ENCODE results near the gene MAP10.

MAP10 gene

GRCh38 chr1:232798920-232799319 is 6.3 kb upstream of the MAP10 start:
- Histone ChIP-seq H2AK5ac (ENCODE audit: low read length) (no peak overlapping the region), H3K27me3 (ENCODE audit: insufficient read depth, low read length) (no peaks in the 10 kb centered on the region), H4K8ac (ENCODE audit: low read depth, low read length) (no peak overlapping the region), H2AFZ (ENCODE audit: insufficient read depth, low read length, poor library complexity) (no peak overlapping the region), H3K79me2 (ENCODE audit: control insufficient read depth, insufficient read depth, low read length, poor library complexity) (no peaks in the 10 kb centered on the region), H3K4me1 (ENCODE audit: control insufficient read depth in 1 of 2, insufficient read depth in 2 of 2, low read length in 2 of 2) (no peaks in the 10 kb centered on the region), H3K27ac (ENCODE audit: low read depth, low read length) (no peak overlapping the region), H3K4me3 (ENCODE audit: low read depth, low read length) (no peak overlapping the region), H4K91ac (ENCODE audit: low read depth, low read length) (no peak overlapping the region), H3K79me1 (ENCODE audit: low read length) (no peaks in the 10 kb centered on the region), H3K4ac (ENCODE audit: low read depth, low read length) (no peak overlapping the region), H3K4me2 (ENCODE audit: low read length) (no peak overlapping the region), H3K36me3 (ENCODE audit: control insufficient read depth in 1 of 2, insufficient read depth in 2 of 2, low read length in 2 of 2) (no peaks in the 10 kb centered on the region), H2BK120ac (ENCODE audit: insufficient read depth, low read length, poor library complexity) (no peak overlapping the region), H3K18ac (ENCODE audit: low read length) (no peak overlapping the region), H3K23ac (ENCODE audit: low read length) (no peak overlapping the region), H4K12ac (ENCODE audit: low read depth, low read length) (no peak overlapping the region), H2BK5ac (ENCODE audit: low read depth, low read length, poor library complexity) (no peak overlapping the region), H3K9ac (ENCODE audit: low read length) (no peak overlapping the region), H2BK12ac (ENCODE audit: low read length) (no peak overlapping the region), H3K14ac (ENCODE audit: low read length) (no peak overlapping the region), H3K9me3 (ENCODE audit: insufficient read depth, low read depth, low read length) (no peaks in the 10 kb centered on the region)
- no CpG with 5 or more reads among the region's 2 CpGs for WGBS (ENCODE audit: extremely low coverage, insufficient coverage, insufficient read length)
- no peak for DNase-seq

- no peak overlapping the region for H3K18ac ChIP-seq (ENCODE audit: low read length)
- H3K4me1 ChIP-seq (ENCODE audit: control insufficient read depth in 1 of 2, insufficient read depth in 2 of 2, low read length in 2 of 2): peaks cover 0 to 2% of the 10 kb centered on the region in 2 experiments
- peak overlapping the region; percentile 73 for H3K4me2 ChIP-seq (ENCODE audit: low read length)
- no peak overlapping the region for H2AK5ac ChIP-seq (ENCODE audit: low read length)
- no peak overlapping the region for H3K23ac ChIP-seq (ENCODE audit: low read length)
- no peak overlapping the region for H3K9ac ChIP-seq (ENCODE audit: low read length)
- no CpG with 5 or more reads among the region's 3 CpGs for WGBS (ENCODE audit: extremely low coverage, insufficient coverage, insufficient read length)
- H3K9me3 ChIP-seq (ENCODE audit: insufficient read depth, low read depth, low read length): no peaks in the 10 kb centered on the region
- no peak for DNase-seq
- H3K14ac ChIP-seq (ENCODE audit: low read length): no peak overlapping the region
- H3K36me3 ChIP-seq (ENCODE audit: control insufficient read depth in 1 of 2, insufficient read depth in 2 of 2, low read length in 2 of 2): no peaks in the 10 kb centered on the region
- no peak overlapping the region for H2BK5ac ChIP-seq (ENCODE audit: low read depth, low read length, poor library complexity)
- no peak overlapping the region for H3K27ac ChIP-seq (ENCODE audit: low read depth, low read length)
- H4K12ac ChIP-seq (ENCODE audit: low read depth, low read length): no peak overlapping the region
- no peak overlapping the region for H3K4me3 ChIP-seq (ENCODE audit: low read depth, low read length)
- peaks cover 7% of the 10 kb centered on the region for H3K79me1 ChIP-seq (ENCODE audit: low read length)
- no peak overlapping the region for H4K91ac ChIP-seq (ENCODE audit: low read depth, low read length)
- peak overlapping the region; percentile 95 for H4K8ac ChIP-seq (ENCODE audit: low read depth, low read length)
- no peaks in the 10 kb centered on the region for H3K27me3 ChIP-seq (ENCODE audit: insufficient read depth, low read length)
- H2BK12ac ChIP-seq (ENCODE audit: low read length): no peak overlapping the region
- H2AFZ ChIP-seq (ENCODE audit: insufficient read depth, low read length, poor library complexity): no peak overlapping the region
- peaks cover 7% of the 10 kb centered on the region for H3K79me2 ChIP-seq (ENCODE audit: control insufficient read depth, insufficient read depth, low read length, poor library complexity)
- H3K4ac ChIP-seq (ENCODE audit: low read depth, low read length): no peak overlapping the region
- H2BK120ac ChIP-seq (ENCODE audit: insufficient read depth, low read length, poor library complexity): no peak overlapping the region
Observed at GRCh38 chr1:232806186-232806510, 932 bp downstream of the MAP10 start.

- DNase-seq: no peak
- no peak overlapping the region for H3K4ac ChIP-seq (ENCODE audit: low read depth, low read length)
- H3K79me1 ChIP-seq (ENCODE audit: low read length): peaks cover under 1% of the 10 kb centered on the region
- H3K4me2 ChIP-seq (ENCODE audit: low read length): no peak overlapping the region
- no peak overlapping the region for H2BK5ac ChIP-seq (ENCODE audit: low read depth, low read length, poor library complexity)
- no peak overlapping the region for H3K9ac ChIP-seq (ENCODE audit: low read length)
- H3K18ac ChIP-seq (ENCODE audit: low read length): no peak overlapping the region
- H4K91ac ChIP-seq (ENCODE audit: low read depth, low read length): no peak overlapping the region
- H4K8ac ChIP-seq (ENCODE audit: low read depth, low read length): no peak overlapping the region
- H3K27me3 ChIP-seq (ENCODE audit: insufficient read depth, low read length): no peaks in the 10 kb centered on the region
- H3K79me2 ChIP-seq (ENCODE audit: control insufficient read depth, insufficient read depth, low read length, poor library complexity): peaks cover under 1% of the 10 kb centered on the region
- no peak overlapping the region for H2BK120ac ChIP-seq (ENCODE audit: insufficient read depth, low read length, poor library complexity)
- no peaks in the 10 kb centered on the region for H3K4me1 ChIP-seq (ENCODE audit: control insufficient read depth in 1 of 2, insufficient read depth in 2 of 2, low read length in 2 of 2)
- no peak overlapping the region for H2BK12ac ChIP-seq (ENCODE audit: low read length)
- no peak overlapping the region for H3K14ac ChIP-seq (ENCODE audit: low read length)
- H3K4me3 ChIP-seq (ENCODE audit: low read depth, low read length): no peak overlapping the region
- no peaks in the 10 kb centered on the region for H3K9me3 ChIP-seq (ENCODE audit: insufficient read depth, low read depth, low read length)
- H4K12ac ChIP-seq (ENCODE audit: low read depth, low read length): no peak overlapping the region
- no peak overlapping the region for H2AFZ ChIP-seq (ENCODE audit: insufficient read depth, low read length, poor library complexity)
- no peak overlapping the region for H3K27ac ChIP-seq (ENCODE audit: low read depth, low read length)
- H2AK5ac ChIP-seq (ENCODE audit: low read length): no peak overlapping the region
- no peaks in the 10 kb centered on the region for H3K36me3 ChIP-seq (ENCODE audit: control insufficient read depth in 1 of 2, insufficient read depth in 2 of 2, low read length in 2 of 2)
- no peak overlapping the region for H3K23ac ChIP-seq (ENCODE audit: low read length)
- no CpG with 5 or more reads among the region's 2 CpGs for WGBS (ENCODE audit: extremely low coverage, insufficient coverage, insufficient read length)
Observed at GRCh38 chr1:232810856-232811255, 5.6 kb downstream of the MAP10 start.

GRCh38 chr1:232812560-232812959 is 7.3 kb downstream of the MAP10 start:
- no peak overlapping the region for H3K4me2 ChIP-seq (ENCODE audit: low read length)
- H3K79me2 ChIP-seq (ENCODE audit: control insufficient read depth, insufficient read depth, low read length, poor library complexity): no peaks in the 10 kb centered on the region
- H2BK5ac ChIP-seq (ENCODE audit: low read depth, low read length, poor library complexity): no peak overlapping the region
- H2BK12ac ChIP-seq (ENCODE audit: low read length): no peak overlapping the region
- H4K8ac ChIP-seq (ENCODE audit: low read depth, low read length): no peak overlapping the region
- no peak overlapping the region for H2AK5ac ChIP-seq (ENCODE audit: low read length)
- H3K36me3 ChIP-seq (ENCODE audit: control insufficient read depth in 1 of 2, insufficient read depth in 2 of 2, low read length in 2 of 2): no peaks in the 10 kb centered on the region
- no peaks in the 10 kb centered on the region for H3K4me1 ChIP-seq (ENCODE audit: control insufficient read depth in 1 of 2, insufficient read depth in 2 of 2, low read length in 2 of 2)
- H2BK120ac ChIP-seq (ENCODE audit: insufficient read depth, low read length, poor library complexity): no peak overlapping the region
- no peak overlapping the region for H3K4me3 ChIP-seq (ENCODE audit: low read depth, low read length)
- no peaks in the 10 kb centered on the region for H3K27me3 ChIP-seq (ENCODE audit: insufficient read depth, low read length)
- no peak overlapping the region for H4K12ac ChIP-seq (ENCODE audit: low read depth, low read length)
- no peak overlapping the region for H3K4ac ChIP-seq (ENCODE audit: low read depth, low read length)
- H3K14ac ChIP-seq (ENCODE audit: low read length): no peak overlapping the region
- no peak overlapping the region for H3K9ac ChIP-seq (ENCODE audit: low read length)
- no peak overlapping the region for H2AFZ ChIP-seq (ENCODE audit: insufficient read depth, low read length, poor library complexity)
- DNase-seq: no peak
- H3K18ac ChIP-seq (ENCODE audit: low read length): no peak overlapping the region
- H3K79me1 ChIP-seq (ENCODE audit: low read length): no peaks in the 10 kb centered on the region
- H3K9me3 ChIP-seq (ENCODE audit: insufficient read depth, low read depth, low read length): no peaks in the 10 kb centered on the region
- H3K23ac ChIP-seq (ENCODE audit: low read length): no peak overlapping the region
- H3K27ac ChIP-seq (ENCODE audit: low read depth, low read length): no peak overlapping the region
- H4K91ac ChIP-seq (ENCODE audit: low read depth, low read length): no peak overlapping the region
- WGBS (ENCODE audit: extremely low coverage, insufficient coverage, insufficient read length): no CpG with 5 or more reads among the region's 2 CpGs

All from trophoblast cell (in vitro differentiated cells and primary cell).